Vagina (tissue), 2 donors: ENCODE data around the gene ARPC1A. TPM values are rescaled to one million over a fixed set of nuclear protein-coding genes. Genes with fewer than 3 reads are reported as not detected.
A peak's percentile ranks its signal among the peaks of the same experiment; 100 is the strongest.
"Not testable (repeated sequence)": the region's sequence is repeated elsewhere in the genome, so short reads cannot be mapped to it uniquely, and the experiment has no call there.

Experiments used
- DNase-seq, 2 donors: peaks; one replicate each; pipeline ENCODE4 v3.0.0-alpha.2; 2017; ENCODE audit errors: extremely low spot score in 2 of 2
- H3K27ac ChIP-seq: fragments of 200-600 bp; sonication (generic); one replicate; pipeline ENCODE4 v1.5.1; 2019
- H3K27me3 ChIP-seq: fragments of 200-600 bp; sonication (generic); one replicate; pipeline ENCODE4 v1.5.1; 2019
- H3K36me3 ChIP-seq, 2 donors: fragments of 200-600 bp; sonication (generic); one replicate each; pipeline ENCODE4 v1.5.1; 2017 to 2019
- H3K4me1 ChIP-seq: fragments of 200-600 bp; sonication (generic); one replicate; pipeline ENCODE4 v1.5.1; 2019
- H3K4me3 ChIP-seq, 2 donors: fragments of 200-600 bp; sonication (generic); 1 replicate in 1 of 2; 2 replicates in 1 of 2; pipeline ENCODE4 v1.5.1; 2016 to 2019
- H3K9me3 ChIP-seq: fragments of 200-600 bp; sonication (generic); one replicate; pipeline ENCODE4 v1.5.1; 2019
- intact Hi-C: fragments of 100-400 bp; cut with DNase I; formaldehyde crosslinking; loops from one replicate; pipeline ENCODE4 v1.15.1; 2023
- total RNA-seq: library from RNA; depleted of rRNA; stranded (reverse); fragments of >200 nt; gene quantifications from one replicate; pipeline ENCODE4 v1.2.3, GENCODE V29; 2016
- TF ChIP-seq, protein P1 (sequence below), 3 experiments: fragments of 450-650 bp in 2 of 3; fragments of 200-600 bp in 1 of 3; sonication (generic) in 1 of 3; IDR thresholded peaks; one replicate each; pipeline ENCODE4 v1.5.1; 2017 to 2019; ENCODE audit warnings: antibody characterized with exemption in 3 of 3, mild to moderate bottlenecking in 2 of 3, moderate library complexity in 2 of 3

ARPC1A gene
- total RNA-seq, 1 donor from 2014 or later, result 106 TPM

- DNase-seq, H3K4me3 ChIP-seq, H3K9me3 ChIP-seq, H3K27ac ChIP-seq, intact Hi-C loops, H3K4me1 ChIP-seq, H3K27me3 ChIP-seq: not testable (repeated sequence)
- TF ChIP-seq, protein P1, sequence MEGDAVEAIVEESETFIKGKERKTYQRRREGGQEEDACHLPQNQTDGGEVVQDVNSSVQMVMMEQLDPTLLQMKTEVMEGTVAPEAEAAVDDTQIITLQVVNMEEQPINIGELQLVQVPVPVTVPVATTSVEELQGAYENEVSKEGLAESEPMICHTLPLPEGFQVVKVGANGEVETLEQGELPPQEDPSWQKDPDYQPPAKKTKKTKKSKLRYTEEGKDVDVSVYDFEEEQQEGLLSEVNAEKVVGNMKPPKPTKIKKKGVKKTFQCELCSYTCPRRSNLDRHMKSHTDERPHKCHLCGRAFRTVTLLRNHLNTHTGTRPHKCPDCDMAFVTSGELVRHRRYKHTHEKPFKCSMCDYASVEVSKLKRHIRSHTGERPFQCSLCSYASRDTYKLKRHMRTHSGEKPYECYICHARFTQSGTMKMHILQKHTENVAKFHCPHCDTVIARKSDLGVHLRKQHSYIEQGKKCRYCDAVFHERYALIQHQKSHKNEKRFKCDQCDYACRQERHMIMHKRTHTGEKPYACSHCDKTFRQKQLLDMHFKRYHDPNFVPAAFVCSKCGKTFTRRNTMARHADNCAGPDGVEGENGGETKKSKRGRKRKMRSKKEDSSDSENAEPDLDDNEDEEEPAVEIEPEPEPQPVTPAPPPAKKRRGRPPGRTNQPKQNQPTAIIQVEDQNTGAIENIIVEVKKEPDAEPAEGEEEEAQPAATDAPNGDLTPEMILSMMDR (IDR thresholded peaks at IDR 0.05), result peak in 1 of 3 experiments; percentile 41
- H3K36me3 ChIP-seq, result peaks cover 8 to 91% of the 10 kb centered on the region in 2 donors
Measured at GRCh38 chr7:99415513-99416127, 89.9 kb downstream of the ARPC1A start.

Other genes with a start within 250 kb of the ARPC1A start
- 30.0 TPM for gene SMURF1, start 181.8 kb upstream of the ARPC1A start, total RNA-seq
- not detected for gene KPNA7, start 117.8 kb upstream of the ARPC1A start, total RNA-seq
- gene MYH16, start 53.1 kb upstream of the ARPC1A start, total RNA-seq, result not detected
- gene ARPC1B, start 48.8 kb downstream of the ARPC1A start, total RNA-seq, result 114 TPM
- 48.1 TPM for gene PDAP1, start 82.7 kb downstream of the ARPC1A start, total RNA-seq
- gene BUD31, start 83.1 kb downstream of the ARPC1A start, total RNA-seq, result 52.3 TPM
- gene PTCD1, start 112.9 kb downstream of the ARPC1A start, total RNA-seq, result 6.1 TPM
- 23.8 TPM for gene CPSF4, start 113.0 kb downstream of the ARPC1A start, total RNA-seq
- gene ATP5MF, start 140.3 kb downstream of the ARPC1A start, total RNA-seq, result 463 TPM
- 14.5 TPM for gene ZNF789, start 147.0 kb downstream of the ARPC1A start, total RNA-seq
- 36.1 TPM for gene ZNF394, start 174.4 kb downstream of the ARPC1A start, total RNA-seq
- 7.1 TPM for gene ZKSCAN5, start 178.8 kb downstream of the ARPC1A start, total RNA-seq
- gene FAM200A, start 226.2 kb downstream of the ARPC1A start, total RNA-seq, result 3.4 TPM
- 144 TPM for gene ZNF655, start 232.7 kb downstream of the ARPC1A start, total RNA-seq